HepG2 (cell line): ENCODE results near the gene CD300LF. TPM values are rescaled to one million over a fixed set of nuclear protein-coding genes. Genes with fewer than 3 reads are reported as not detected.
A peak's percentile ranks its signal among the peaks of the same experiment; 100 is the strongest.

Experiments
- ARNT ChIP-seq: fragments of 450-650 bp; IDR thresholded peaks from 2 replicates; pipeline ENCODE4 v1.6.1; 2017
- ATF7-NPFF ChIP-seq: sonication (generic); formaldehyde crosslinking; IDR thresholded peaks from 2 replicates; pipeline ENCODE4 v1.8.1; 2023; ENCODE audit warnings: mild to moderate bottlenecking, low read depth, missing genetic modification reagents, moderate library complexity
- BRCA1 ChIP-seq: sonication (generic); formaldehyde crosslinking; IDR thresholded peaks from 2 replicates; pipeline ENCODE4 v1.4.0; 2020; ENCODE audit warnings: missing genetic modification reagents
- CSRNP1 ChIP-seq: sonication (generic); formaldehyde crosslinking; IDR thresholded peaks from 2 replicates; pipeline ENCODE4 v1.8.1; 2023; ENCODE audit warnings: mild to moderate bottlenecking, missing genetic modification reagents
- FOXP1 ChIP-seq, 2 experiments: fragments of 450-650 bp in 1 of 2; IDR thresholded peaks; 2 replicates each; pipeline ENCODE4 v1.6.1; 2017 to 2018; ENCODE audit warnings: antibody characterized with exemption in 1 of 2
- GATAD1 ChIP-seq: IDR thresholded peaks from 2 replicates; pipeline ENCODE4 v1.6.1; 2016; ENCODE audit warnings: missing genetic modification reagents, missing compliant biosample characterization
- ISL2 ChIP-seq: sonication (generic); formaldehyde crosslinking; IDR thresholded peaks from 2 replicates; pipeline ENCODE4 v1.5.0; 2020; ENCODE audit warnings: missing genetic modification reagents
- MBD4 ChIP-seq: IDR thresholded peaks from 2 replicates; pipeline ENCODE4 v1.6.1; 2012; ENCODE audit warnings: low read length, inconsistent platforms, borderline replicate concordance
- SMAD9 ChIP-seq: sonication (generic); formaldehyde crosslinking; IDR thresholded peaks from 2 replicates; pipeline ENCODE4 v1.5.1; 2020; ENCODE audit warnings: mild to moderate bottlenecking, missing genetic modification reagents
- SYNCRIP ChIP-seq: fragments of 200-400 bp; formaldehyde crosslinking; IDR thresholded peaks from 2 replicates; pipeline ENCODE4 v1.6.1; 2018; ENCODE audit warnings: mild to moderate bottlenecking, low read depth, low read length; ENCODE audit not compliant: insufficient read depth
- TCF7L2 ChIP-seq: IDR thresholded peaks from 2 replicates; pipeline ENCODE4 v1.6.1; 2011; ENCODE audit warnings: mild to moderate bottlenecking, low read depth, low read length, moderate library complexity
- TMF1 ChIP-seq: sonication (generic); formaldehyde crosslinking; IDR thresholded peaks from 2 replicates; pipeline ENCODE4 v1.8.1; 2022; ENCODE audit warnings: low read depth, missing genetic modification reagents
- ZFAT ChIP-seq: sonication (generic); formaldehyde crosslinking; conservative IDR thresholded peaks from 2 replicates; pipeline ENCODE4 v1.8.1; 2023; ENCODE audit warnings: missing genetic modification reagents, inconsistent platforms
- ZNF333 ChIP-seq: sonication (generic); formaldehyde crosslinking; IDR thresholded peaks from 2 replicates; pipeline ENCODE4 v1.4.0; 2020; ENCODE audit warnings: mild to moderate bottlenecking, missing genetic modification reagents, borderline replicate concordance
- ZNF468 ChIP-seq: sonication (generic); formaldehyde crosslinking; IDR thresholded peaks from 2 replicates; pipeline ENCODE4 v1.8.0; 2022; ENCODE audit warnings: mild to moderate bottlenecking, moderate library complexity, missing genetic modification reagents
- ZNF550 ChIP-seq: sonication (generic); formaldehyde crosslinking; IDR thresholded peaks from 2 replicates; pipeline ENCODE4 v1.4.0; 2020; ENCODE audit warnings: mild to moderate bottlenecking, missing genetic modification reagents, borderline replicate concordance
- ZNF598 ChIP-seq: sonication (generic); formaldehyde crosslinking; IDR thresholded peaks from 2 replicates; pipeline ENCODE4 v1.5.1; 2020; ENCODE audit warnings: mild to moderate bottlenecking, missing genetic modification reagents, borderline replicate concordance
- ZSCAN29 ChIP-seq: sonication (generic); formaldehyde crosslinking; conservative IDR thresholded peaks from 2 replicates; pipeline ENCODE4 v1.4.0; 2020; ENCODE audit warnings: mild to moderate bottlenecking, missing genetic modification reagents
- polyA plus RNA-seq, 8 experiments: library from polyadenylated mRNA; depleted of rRNA in 3 of 8; stranded (reverse) in 7 of 8; unstranded in 1 of 8; fragments of >200 nt; fragmentation: Illumina TruSeq in 4 of 8; extraction: Trizol in 4 of 8; gene quantifications; 2 replicates each; pipeline versions ENCODE4 v1.2.1 to v1.2.3, GENCODE V29; 2011 to 2016; ENCODE audit warnings: low read depth in 4 of 8, missing spikeins in 1 of 8, mixed read lengths in 1 of 8; ENCODE audit not compliant: insufficient read depth in 1 of 8
- total RNA-seq, 5 experiments: library from RNA; depleted of rRNA; stranded (reverse); fragments of >200 nt; fragmentation: Illumina TruSeq; extraction: Trizol; gene quantifications; 2 replicates each; pipeline ENCODE4 v1.2.3, GENCODE V29; 2016; ENCODE audit warnings: low read depth in 1 of 5
- TF ChIP-seq, protein P1 (sequence below): sonication (generic); formaldehyde crosslinking; conservative IDR thresholded peaks from 2 replicates; pipeline ENCODE4 v1.5.0; 2020; ENCODE audit warnings: missing genetic modification reagents
- TF ChIP-seq, protein P2 (sequence below), 2 experiments: sonication (generic) in 1 of 2; formaldehyde crosslinking in 1 of 2; IDR thresholded peaks; 2 replicates each; pipeline versions ENCODE4 v1.4.0 to v1.6.1; 2016 to 2020; ENCODE audit warnings: borderline replicate concordance in 1 of 2, low read depth in 1 of 2, mild to moderate bottlenecking in 1 of 2, missing genetic modification reagents in 1 of 2
- TF ChIP-seq, protein P3 (sequence below): sonication (generic); formaldehyde crosslinking; IDR thresholded peaks from 2 replicates; pipeline ENCODE4 v1.4.0; 2020; ENCODE audit warnings: missing genetic modification reagents, mild to moderate bottlenecking, borderline replicate concordance

CD300LF gene
- total and polyA plus RNA-seq, 2 of the 13 experiments (the other 11 are each of a cell fraction or from before 2014, with no cell fraction given), result not detected

GRCh38 chr17:74671031-74671771 is 41.5 kb downstream of the CD300LF start (continued):
- TF ChIP-seq TMF1 (CRISPR knock-in tag) (peak; percentile 100), ZNF550 (CRISPR knock-in tag) (peak; percentile 99; the same call in 1 of the 2 replicates), FOXP1 (IDR thresholded peaks at IDR 0.05) (no peak), FOXP1 (CRISPR knock-in tag; IDR thresholded peaks at IDR 0.05) (peak; percentile 61), MBD4 (no peak), ZSCAN29 (peak; percentile 83; the same call in 1 of the 2 replicates), SYNCRIP (no peak), ARNT (no peak), GATAD1 (CRISPR knock-in tag) (peak; percentile 91), ZFAT (CRISPR knock-in tag) (peak; percentile 98), SMAD9 (CRISPR knock-in tag) (peak; percentile 100), TCF7L2 (no peak), ZNF468 (CRISPR knock-in tag) (peak; percentile 100), ZNF333 (CRISPR knock-in tag) (peak; percentile 100), ATF7-NPFF (CRISPR knock-in tag) (peak; percentile 100), BRCA1 (CRISPR knock-in tag) (peak; percentile 100), ISL2 (CRISPR knock-in tag) (peak; percentile 98), CSRNP1 (peak; percentile 100), ZNF598 (peak; percentile 100)
- TF ChIP-seq, protein P1, sequence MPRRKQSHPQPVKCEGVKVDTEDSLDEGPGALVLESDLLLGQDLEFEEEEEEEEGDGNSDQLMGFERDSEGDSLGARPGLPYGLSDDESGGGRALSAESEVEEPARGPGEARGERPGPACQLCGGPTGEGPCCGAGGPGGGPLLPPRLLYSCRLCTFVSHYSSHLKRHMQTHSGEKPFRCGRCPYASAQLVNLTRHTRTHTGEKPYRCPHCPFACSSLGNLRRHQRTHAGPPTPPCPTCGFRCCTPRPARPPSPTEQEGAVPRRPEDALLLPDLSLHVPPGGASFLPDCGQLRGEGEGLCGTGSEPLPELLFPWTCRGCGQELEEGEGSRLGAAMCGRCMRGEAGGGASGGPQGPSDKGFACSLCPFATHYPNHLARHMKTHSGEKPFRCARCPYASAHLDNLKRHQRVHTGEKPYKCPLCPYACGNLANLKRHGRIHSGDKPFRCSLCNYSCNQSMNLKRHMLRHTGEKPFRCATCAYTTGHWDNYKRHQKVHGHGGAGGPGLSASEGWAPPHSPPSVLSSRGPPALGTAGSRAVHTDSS (CRISPR knock-in tag), result no peak
- TF ChIP-seq, protein P2, sequence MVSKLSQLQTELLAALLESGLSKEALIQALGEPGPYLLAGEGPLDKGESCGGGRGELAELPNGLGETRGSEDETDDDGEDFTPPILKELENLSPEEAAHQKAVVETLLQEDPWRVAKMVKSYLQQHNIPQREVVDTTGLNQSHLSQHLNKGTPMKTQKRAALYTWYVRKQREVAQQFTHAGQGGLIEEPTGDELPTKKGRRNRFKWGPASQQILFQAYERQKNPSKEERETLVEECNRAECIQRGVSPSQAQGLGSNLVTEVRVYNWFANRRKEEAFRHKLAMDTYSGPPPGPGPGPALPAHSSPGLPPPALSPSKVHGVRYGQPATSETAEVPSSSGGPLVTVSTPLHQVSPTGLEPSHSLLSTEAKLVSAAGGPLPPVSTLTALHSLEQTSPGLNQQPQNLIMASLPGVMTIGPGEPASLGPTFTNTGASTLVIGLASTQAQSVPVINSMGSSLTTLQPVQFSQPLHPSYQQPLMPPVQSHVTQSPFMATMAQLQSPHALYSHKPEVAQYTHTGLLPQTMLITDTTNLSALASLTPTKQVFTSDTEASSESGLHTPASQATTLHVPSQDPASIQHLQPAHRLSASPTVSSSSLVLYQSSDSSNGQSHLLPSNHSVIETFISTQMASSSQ (IDR thresholded peaks at IDR 0.05; ENCODE audit: low read depth), result no peak
- TF ChIP-seq, protein P2 (CRISPR knock-in tag; IDR thresholded peaks at IDR 0.05; ENCODE audit: borderline replicate concordance), result peak; percentile 89
- TF ChIP-seq, protein P3, sequence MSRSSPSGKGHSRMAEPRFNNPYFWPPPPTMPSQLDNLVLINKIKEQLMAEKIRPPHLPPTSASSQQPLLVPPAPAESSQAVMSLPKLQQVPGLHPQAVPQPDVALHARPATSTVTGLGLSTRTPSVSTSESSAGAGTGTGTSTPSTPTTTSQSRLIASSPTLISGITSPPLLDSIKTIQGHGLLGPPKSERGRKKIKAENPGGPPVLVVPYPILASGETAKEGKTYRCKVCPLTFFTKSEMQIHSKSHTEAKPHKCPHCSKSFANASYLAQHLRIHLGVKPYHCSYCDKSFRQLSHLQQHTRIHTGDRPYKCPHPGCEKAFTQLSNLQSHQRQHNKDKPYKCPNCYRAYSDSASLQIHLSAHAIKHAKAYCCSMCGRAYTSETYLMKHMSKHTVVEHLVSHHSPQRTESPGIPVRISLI (CRISPR knock-in tag), result peak; percentile 78; the same call in 1 of the 2 replicates
